ENCODE results near the gene SLC1A3. TPM values are rescaled to one million over a fixed set of nuclear protein-coding genes. Genes with fewer than 3 reads are reported as not detected.
"Not testable (repeated sequence)": the region's sequence is repeated elsewhere in the genome, so short reads cannot be mapped to it uniquely, and the experiment has no call there.

The SLC1A3 gene
- total RNA-seq, 4 donors from 2014 or later, result 71.1 to 215 (median 161) TPM

DNA sequence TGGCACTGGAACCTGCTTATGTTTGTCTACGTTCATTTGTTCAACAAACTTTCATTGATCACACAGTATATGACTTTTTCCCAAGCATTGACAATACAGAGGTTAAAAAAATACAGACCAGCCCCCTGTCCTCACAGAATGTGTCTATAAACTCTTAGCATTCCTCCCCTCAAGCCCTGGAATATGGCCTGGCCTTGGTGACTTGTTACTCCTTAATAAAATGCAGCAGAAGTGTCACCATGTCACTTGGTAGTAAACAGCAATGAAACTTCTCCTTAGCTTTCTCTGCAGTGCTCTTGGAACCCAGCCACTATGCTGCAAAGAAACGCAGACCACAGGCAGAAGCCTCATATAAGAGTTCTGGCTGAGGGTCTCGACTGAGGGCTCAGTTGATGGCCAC, 19.1 kb upstream of the SLC1A3 start:
- no peak for DNase-seq (ENCODE audit: low spot score)
- no peak for ATAC-seq (ENCODE audit: low FRiP score)
- TF ChIP-seq, protein P1, sequence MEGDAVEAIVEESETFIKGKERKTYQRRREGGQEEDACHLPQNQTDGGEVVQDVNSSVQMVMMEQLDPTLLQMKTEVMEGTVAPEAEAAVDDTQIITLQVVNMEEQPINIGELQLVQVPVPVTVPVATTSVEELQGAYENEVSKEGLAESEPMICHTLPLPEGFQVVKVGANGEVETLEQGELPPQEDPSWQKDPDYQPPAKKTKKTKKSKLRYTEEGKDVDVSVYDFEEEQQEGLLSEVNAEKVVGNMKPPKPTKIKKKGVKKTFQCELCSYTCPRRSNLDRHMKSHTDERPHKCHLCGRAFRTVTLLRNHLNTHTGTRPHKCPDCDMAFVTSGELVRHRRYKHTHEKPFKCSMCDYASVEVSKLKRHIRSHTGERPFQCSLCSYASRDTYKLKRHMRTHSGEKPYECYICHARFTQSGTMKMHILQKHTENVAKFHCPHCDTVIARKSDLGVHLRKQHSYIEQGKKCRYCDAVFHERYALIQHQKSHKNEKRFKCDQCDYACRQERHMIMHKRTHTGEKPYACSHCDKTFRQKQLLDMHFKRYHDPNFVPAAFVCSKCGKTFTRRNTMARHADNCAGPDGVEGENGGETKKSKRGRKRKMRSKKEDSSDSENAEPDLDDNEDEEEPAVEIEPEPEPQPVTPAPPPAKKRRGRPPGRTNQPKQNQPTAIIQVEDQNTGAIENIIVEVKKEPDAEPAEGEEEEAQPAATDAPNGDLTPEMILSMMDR (IDR thresholded peaks at IDR 0.05), result no peak

DNA sequence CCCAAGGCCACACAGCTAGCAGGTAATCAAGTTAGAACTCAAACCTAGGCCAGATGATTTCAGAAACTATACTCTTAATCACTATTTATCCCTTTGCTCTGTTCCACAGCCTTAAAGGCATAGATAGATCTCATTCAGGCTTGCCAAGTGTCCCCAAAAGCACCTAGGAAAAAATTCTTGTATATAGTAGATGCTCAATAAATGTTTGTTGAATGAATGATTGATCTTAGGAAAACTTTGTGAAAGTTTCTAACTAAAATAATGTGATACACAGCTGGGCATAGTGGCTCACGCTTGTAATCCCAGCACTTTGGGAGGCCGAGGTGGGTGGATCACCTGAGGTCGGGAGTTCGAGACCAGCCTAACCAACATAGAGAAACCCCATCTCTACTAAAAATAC, 16.7 kb upstream of the SLC1A3 start:
- ATAC-seq (ENCODE audit: low FRiP score); DNase-seq (ENCODE audit: low spot score): not testable (repeated sequence)

DNA sequence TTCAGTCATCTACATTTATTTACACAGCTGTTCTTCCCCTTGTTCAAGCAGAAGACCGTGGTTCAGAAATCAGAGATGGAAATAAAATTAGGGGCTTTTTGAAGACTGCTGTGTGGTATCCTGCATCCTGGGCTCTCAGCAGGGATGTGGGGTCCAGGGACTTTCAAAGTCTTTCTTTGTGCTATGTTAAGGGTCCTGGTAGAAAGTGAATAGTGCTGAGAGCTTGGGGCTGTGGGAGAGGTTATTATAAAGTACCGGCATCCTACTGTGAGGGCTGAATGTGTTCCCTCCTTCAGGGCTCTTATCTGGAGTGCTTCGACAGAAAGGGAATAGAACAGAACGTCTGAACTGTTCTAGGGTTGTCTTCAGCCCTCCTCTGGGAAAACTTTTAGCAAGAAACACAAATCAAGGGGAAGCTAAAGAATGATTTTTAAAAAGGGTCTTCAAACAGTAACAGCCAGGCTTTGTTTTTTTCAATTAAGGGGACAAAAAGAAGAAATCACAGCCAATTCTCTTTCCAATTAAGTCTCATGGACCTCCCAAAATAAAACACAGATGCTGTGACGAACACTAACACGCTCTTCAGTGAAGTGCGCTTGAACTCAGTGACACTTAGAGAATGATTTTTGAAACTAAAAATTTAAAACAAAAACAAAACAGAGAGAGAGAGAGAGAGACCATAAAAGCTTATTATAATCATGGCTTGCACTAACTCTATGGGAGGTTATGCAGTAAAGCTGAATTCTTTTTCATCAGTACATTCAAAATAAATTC, 15.7 kb upstream of the SLC1A3 start:
- TF ChIP-seq, protein P1 (IDR thresholded peaks at IDR 0.05), result no peak
- DNase-seq (ENCODE audit: low spot score) (no peak), ATAC-seq (ENCODE audit: low FRiP score) (no peak)

DNA sequence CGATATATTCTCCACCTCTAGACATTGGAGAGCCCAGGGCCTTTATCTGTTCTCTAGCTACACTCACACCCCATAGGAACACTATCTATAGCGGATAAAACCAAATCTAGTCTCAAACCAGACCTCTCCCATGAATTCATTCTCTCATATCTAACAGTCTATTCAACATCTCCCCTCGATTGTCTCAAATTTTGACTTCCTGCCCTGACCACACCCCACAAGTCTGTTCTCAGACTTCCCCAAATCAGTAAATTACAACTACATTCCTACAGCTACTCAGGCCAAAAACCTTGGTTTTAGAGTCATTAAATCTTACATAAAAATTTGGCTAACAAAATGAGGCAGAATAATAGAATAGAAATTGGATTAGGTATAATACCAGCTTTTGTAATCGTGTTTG, 12.5 kb upstream of the SLC1A3 start:
- TF ChIP-seq, protein P1 (IDR thresholded peaks at IDR 0.05), result no peak
- ATAC-seq (ENCODE audit: low FRiP score), result no peak
- no peak for DNase-seq (ENCODE audit: low spot score)

DNA sequence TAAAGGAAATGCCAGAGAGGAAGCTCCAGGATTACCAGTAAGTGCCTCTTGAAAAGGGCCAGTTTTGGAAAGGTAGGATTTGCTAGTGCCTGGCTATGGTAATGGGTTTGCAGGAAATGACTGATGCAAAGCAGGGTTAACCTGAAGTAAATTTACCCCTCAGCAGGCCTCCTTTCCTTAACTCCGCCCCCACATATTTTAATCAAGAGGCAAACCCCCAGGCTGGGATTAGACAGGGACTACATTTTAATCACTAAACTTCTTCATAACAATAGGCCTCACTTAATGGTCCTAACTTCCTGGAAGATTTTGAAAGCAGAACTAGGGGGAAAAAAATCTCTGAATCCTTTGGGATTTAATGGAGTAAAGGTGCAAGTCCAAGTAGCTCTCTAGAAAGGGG, 10.2 kb upstream of the SLC1A3 start:
- TF ChIP-seq, protein P1 (IDR thresholded peaks at IDR 0.05), result no peak
- DNase-seq (ENCODE audit: low spot score) (no peak), ATAC-seq (ENCODE audit: low FRiP score) (no peak)

DNA sequence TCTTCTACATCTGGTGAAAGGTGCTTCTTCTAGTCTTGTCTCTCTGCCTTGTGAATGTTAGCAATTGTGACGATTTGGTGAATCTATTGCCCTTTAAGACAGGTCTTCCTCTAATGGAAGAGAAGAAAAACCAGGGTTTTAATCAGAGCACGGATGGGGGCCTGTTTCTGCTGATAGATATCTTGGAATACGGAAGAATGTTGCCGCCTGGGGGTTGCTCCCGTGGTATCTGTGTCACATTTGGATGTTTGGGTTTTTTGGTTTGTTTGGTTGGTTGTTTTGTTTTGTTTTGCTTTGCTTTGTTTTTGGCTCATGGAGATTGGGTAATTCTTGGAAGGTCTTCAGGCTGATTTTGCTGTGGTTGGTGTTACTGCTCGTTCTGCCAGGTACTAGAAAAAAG, 9.7 kb upstream of the SLC1A3 start:
- no peak for DNase-seq (ENCODE audit: low spot score)
- ATAC-seq (ENCODE audit: low FRiP score), result no peak
- TF ChIP-seq, protein P1 (IDR thresholded peaks at IDR 0.05), result no peak

DNA sequence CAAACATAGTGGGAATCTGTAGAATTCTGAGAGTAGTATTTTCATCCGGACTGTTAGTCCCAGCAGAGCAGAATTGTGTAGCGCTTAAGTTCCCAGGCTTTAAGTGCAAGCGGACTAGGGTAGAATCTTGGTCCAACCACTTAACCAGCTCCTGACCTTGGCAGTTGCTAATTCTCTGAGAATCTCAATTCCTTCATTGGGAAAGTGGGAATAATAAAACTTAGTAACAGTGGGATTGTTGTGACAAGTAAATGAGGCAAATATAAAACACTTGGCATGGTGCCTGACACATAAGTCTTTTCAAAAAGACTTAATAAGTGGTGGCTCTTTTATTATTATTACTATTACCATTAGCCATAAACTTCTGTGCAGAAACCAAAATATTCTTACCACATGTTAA, 8.4 kb upstream of the SLC1A3 start:
- no peak for ATAC-seq (ENCODE audit: low FRiP score)
- TF ChIP-seq, protein P1 (IDR thresholded peaks at IDR 0.05), result no peak
- no peak for DNase-seq (ENCODE audit: low spot score)
